Kidney (tissue), 14 donors: ENCODE results near the gene LAT. TPM values are rescaled to one million over a fixed set of nuclear protein-coding genes. Genes with fewer than 3 reads are reported as not detected.

Experiments used
- DNase-seq, 5 donors: peaks; one replicate each; pipeline ENCODE4 v3.0.0-alpha.2; 2013 to 2020
- FAIRE-seq: peaks from 2 replicates; lab custom pipeline; 2012; peaks lifted over from hg19 to GRCh38; lab: Jason Lieb, UNC
- H3K27ac ChIP-seq, 2 donors: one replicate each; pipeline ENCODE4 v1.7.0; 2013; ENCODE audit warnings: low read depth in 2 of 2, low read length in 2 of 2, inconsistent platforms in 1 of 2
- H3K27me3 ChIP-seq: one replicate; pipeline ENCODE4 v1.7.1; 2013; ENCODE audit warnings: low read length, inconsistent platforms; ENCODE audit not compliant: control insufficient read depth, insufficient read depth
- H3K36me3 ChIP-seq, 3 donors: one replicate each; pipeline versions ENCODE4 v1.7.0 to v1.7.1; 2013; ENCODE audit warnings: low read length in 3 of 3, control low read depth in 1 of 3, inconsistent platforms in 1 of 3; ENCODE audit not compliant: insufficient read depth in 3 of 3, control insufficient read depth in 2 of 3
- H3K4me1 ChIP-seq, 3 donors: one replicate each; pipeline versions ENCODE4 v1.7.0 to v1.7.1; 2013; ENCODE audit warnings: low read length in 3 of 3, inconsistent platforms in 1 of 3, low read depth in 1 of 3; ENCODE audit not compliant: control insufficient read depth in 2 of 3, insufficient read depth in 2 of 3
- H3K4me3 ChIP-seq, 3 donors: one replicate each; pipeline versions ENCODE4 v1.7.0 to v1.8.1; 2013; ENCODE audit warnings: low read length in 3 of 3, control low read depth in 1 of 3, inconsistent platforms in 1 of 3
- H3K9ac ChIP-seq, 3 donors: one replicate each; pipeline versions ENCODE4 v1.7.0 to v1.7.1; 2013; ENCODE audit warnings: low read length in 3 of 3, control low read depth in 1 of 3, inconsistent platforms in 1 of 3
- H3K9me3 ChIP-seq, 3 donors: one replicate each; pipeline versions ENCODE4 v1.7.0 to v1.7.1; 2013; ENCODE audit warnings: low read length in 3 of 3, control low read depth in 1 of 3, inconsistent platforms in 1 of 3; ENCODE audit not compliant: control insufficient read depth in 2 of 3, insufficient read depth in 1 of 3
- intact Hi-C: fragments of 100-400 bp; cut with DNase I; formaldehyde crosslinking; loops from one replicate; pipeline ENCODE4 v1.11.1; 2022
- polyA plus RNA-seq: library from polyadenylated mRNA; stranded (reverse); fragments of 350-450 nt; fragmentation: Illumina TruSeq; extraction: RNeasy Lipid Tissue Mini Kit (QIAGEN cat#74804); gene quantifications from one replicate; pipeline ENCODE4 v1.2.3, GENCODE V29; 2014; ENCODE audit warnings: low read depth, low replicate concordance; ENCODE audit not compliant: insufficient read depth
- total RNA-seq: library from RNA; stranded (reverse); fragmentation: NEBNext Ultra II Directional; extraction: Animal tissue kit (Norgen Biotek cat#: 25700); gene quantifications from one replicate; pipeline ENCODE4 v1.2.1, GENCODE V29; 2021
- TF ChIP-seq, protein P1 (sequence below): IDR thresholded peaks from 3 replicates; pipeline ENCODE4 v1.5.1; 2012; ENCODE audit warnings: mild to moderate bottlenecking, moderate library complexity, borderline replicate concordance; ENCODE audit not compliant: insufficient read depth; ENCODE audit errors: extremely low read depth
- donor health status: control.
- donor health status: control.
- donor health status: control.
- donor health status: control.
- donor health status: control.
- donor health status: DM: yes; HTN: yes; CAD: no.
- donor health status: Normal renal cell carcinoma (clear cell type).

Gene LAT
- total and polyA plus RNA-seq, 2 donors from 2014 or later: 8.3 to 12.5 TPM

DNA sequence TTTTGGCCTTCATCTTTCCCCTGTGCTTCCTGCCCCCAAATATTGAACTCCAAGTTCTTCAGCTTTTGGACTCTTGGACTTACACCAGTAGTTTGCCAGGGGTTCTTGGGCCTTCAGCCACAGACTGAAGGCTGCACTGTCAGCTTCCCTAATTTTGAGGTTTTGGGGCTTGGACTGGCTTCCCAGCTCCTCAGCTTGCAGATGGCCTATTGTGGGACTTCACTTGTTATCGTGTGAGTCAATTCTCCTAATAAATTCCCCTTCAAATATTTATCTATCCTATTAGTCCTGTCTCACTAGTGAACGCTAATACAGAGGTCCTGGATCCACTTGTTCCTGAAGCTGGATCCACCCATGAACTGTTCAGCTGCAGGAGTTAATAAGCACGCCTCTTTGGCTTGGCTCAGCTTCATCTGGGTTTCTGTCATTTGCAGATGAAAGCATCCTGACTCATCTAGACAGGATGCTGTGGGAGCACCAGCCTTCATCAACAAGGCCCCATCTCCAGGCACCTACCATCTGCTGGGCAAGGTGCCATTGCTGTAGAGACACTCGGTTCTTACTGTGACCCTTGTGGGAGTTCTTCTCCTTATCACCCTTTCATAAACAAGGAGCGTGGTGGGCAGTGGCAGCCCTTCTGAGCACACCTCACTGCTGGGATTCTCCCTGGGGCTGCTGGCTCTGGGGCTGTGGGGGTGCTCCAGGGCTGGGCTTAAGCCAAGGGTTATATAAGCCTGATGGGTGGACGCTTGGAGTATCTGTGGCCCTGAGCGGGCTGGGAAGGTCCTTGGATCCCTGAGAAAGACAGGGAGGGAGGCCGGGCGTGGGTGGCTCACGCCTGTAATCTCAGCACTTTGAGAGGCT lies 23.1 kb downstream of the LAT start:
- TF ChIP-seq, protein P1, sequence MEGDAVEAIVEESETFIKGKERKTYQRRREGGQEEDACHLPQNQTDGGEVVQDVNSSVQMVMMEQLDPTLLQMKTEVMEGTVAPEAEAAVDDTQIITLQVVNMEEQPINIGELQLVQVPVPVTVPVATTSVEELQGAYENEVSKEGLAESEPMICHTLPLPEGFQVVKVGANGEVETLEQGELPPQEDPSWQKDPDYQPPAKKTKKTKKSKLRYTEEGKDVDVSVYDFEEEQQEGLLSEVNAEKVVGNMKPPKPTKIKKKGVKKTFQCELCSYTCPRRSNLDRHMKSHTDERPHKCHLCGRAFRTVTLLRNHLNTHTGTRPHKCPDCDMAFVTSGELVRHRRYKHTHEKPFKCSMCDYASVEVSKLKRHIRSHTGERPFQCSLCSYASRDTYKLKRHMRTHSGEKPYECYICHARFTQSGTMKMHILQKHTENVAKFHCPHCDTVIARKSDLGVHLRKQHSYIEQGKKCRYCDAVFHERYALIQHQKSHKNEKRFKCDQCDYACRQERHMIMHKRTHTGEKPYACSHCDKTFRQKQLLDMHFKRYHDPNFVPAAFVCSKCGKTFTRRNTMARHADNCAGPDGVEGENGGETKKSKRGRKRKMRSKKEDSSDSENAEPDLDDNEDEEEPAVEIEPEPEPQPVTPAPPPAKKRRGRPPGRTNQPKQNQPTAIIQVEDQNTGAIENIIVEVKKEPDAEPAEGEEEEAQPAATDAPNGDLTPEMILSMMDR: no peak
- Histone ChIP-seq H3K9me3 (no peaks in the 10 kb centered on the region), H3K9ac (no peak overlapping the region), H3K36me3 (no peaks in the 10 kb centered on the region), H3K27me3 (no peaks in the 10 kb centered on the region), H3K27ac (no peak overlapping the region), H3K4me3 (no peak overlapping the region), H3K4me1 (no peaks in the 10 kb centered on the region)
- intact Hi-C loops: no loop called here
- no peak for DNase-seq
- no peak for FAIRE-seq

DNA sequence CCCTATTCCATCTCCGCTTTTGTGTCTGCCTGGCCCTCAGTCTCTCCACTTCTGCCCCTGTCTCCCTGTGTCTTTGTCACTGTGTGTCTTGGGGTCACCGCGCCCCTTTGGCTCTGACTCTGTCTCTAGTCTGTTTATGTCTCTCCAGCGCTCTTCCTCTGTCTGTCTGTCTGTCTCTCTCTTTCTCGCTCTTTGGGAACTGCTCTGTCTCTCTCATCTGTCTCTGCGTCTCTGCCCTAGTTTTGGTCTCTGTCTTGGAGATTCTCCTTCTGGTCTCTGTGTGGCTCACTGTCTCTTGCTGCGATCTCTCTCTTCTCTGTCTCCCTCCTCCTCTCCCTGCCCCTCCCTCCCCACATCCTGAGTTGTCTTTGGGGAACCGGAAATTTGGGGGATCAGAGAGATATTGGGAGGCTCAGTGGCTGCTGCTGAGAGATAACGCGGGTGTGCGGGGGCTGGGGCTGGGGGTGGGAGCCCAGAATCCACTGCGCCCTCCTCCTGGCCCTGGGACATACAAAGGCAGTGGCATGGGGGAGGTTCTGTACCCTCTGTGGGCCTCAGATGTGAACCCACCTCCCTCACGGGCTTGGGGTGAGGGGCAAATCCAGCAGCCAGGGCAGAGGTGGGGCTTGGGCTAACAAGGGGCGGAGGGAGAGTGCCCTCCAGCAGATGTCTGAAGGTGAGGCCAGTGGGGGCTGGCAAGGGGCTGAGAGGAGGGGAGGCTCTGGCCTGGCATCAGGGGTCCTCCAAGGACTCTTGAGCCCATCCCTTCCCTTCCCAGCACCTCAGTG lies 24.4 kb downstream of the LAT start:
- FAIRE-seq (no peak), DNase-seq (no peak)
- Histone ChIP-seq H3K27me3 (no peaks in the 10 kb centered on the region), H3K9ac (no peak overlapping the region), H3K4me3 (no peak overlapping the region), H3K4me1 (no peaks in the 10 kb centered on the region), H3K36me3 (no peaks in the 10 kb centered on the region), H3K9me3 (no peaks in the 10 kb centered on the region), H3K27ac (no peak overlapping the region)
- TF ChIP-seq, protein P1: no peak
- intact Hi-C loops: no loop called here

DNA sequence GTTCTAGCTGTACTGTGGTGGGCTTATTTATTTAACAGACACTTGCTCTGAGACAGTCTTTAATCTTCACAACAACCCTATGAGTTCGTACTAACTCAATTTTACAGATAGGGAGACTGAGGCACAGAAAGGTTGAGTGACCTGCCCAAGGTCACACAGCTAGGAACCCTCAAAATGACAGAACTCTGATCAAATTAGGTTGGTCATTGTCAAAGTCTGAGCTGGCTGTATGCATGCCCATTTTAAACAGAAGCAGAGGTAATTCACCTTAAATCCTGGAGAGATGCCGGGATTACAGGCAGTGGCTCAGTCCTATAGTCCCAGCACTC lies 24.9 kb downstream of the LAT start:
- Histone ChIP-seq H3K36me3 (no peaks in the 10 kb centered on the region), H3K27ac (no peak overlapping the region), H3K9ac (no peak overlapping the region), H3K4me1 (no peaks in the 10 kb centered on the region), H3K4me3 (no peak overlapping the region), H3K9me3 (no peaks in the 10 kb centered on the region), H3K27me3 (no peaks in the 10 kb centered on the region)
- intact Hi-C loops: no loop called here
- no peak for DNase-seq
- TF ChIP-seq, protein P1: no peak
- no peak for FAIRE-seq
